GM21528 (cell line): ENCODE data around the gene SLC2A10.

Experiments used
- ATAC-seq: cut with Tn5 transposase; IDR thresholded peaks from one replicate; pipeline ENCODE4 v1.9.1; 2021; ENCODE audit warnings: mild to moderate bottlenecking, moderate library complexity; ENCODE audit not compliant: unreplicated experiment, low FRiP score

SLC2A10 gene

GRCh38 chr20:46724343-46724959, 15.0 kb downstream of the SLC2A10 start:
- no peak for ATAC-seq

GRCh38 chr20:46725186-46726165, 16.0 kb downstream of the SLC2A10 start:
- ATAC-seq = no peak

DNA sequence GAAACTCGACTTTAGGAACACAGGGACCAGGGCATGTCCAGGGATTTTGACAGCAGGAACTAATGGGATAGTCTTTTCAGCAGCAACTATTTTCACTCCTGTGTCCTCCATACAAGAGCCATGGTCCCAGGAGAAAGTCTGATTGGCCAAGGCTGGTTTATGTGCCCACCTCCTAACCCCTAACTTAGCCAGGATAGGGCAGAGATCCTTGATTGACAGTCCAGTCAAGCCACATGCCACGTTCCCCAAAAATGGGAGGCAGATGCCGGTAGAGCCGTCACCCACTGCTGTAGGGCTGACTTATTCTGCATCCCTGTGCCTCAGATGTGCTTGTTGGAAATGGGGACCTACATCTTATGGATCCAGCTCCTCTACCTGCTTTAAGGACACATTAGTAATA, 22.3 kb downstream of the SLC2A10 start:
- ATAC-seq = no peak

DNA sequence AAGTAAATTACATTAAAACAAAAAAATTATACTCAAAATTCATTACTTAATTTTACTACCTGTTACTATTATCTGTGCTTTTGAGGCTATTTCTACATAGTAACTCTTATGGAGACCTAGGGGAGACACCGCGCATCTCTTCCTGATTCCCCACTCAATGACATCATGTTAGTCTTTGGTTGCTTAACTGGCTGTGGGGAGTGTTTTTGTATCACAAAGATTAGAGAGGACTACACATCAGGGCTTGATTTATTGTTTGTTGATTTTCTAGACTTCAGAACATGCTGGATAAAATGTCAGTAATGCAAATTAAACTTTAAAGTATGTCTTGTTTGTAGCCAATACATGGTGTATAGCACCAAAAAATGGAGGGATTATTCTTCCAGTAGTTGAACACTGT, 26.0 kb downstream of the SLC2A10 start:
- ATAC-seq = no peak

DNA sequence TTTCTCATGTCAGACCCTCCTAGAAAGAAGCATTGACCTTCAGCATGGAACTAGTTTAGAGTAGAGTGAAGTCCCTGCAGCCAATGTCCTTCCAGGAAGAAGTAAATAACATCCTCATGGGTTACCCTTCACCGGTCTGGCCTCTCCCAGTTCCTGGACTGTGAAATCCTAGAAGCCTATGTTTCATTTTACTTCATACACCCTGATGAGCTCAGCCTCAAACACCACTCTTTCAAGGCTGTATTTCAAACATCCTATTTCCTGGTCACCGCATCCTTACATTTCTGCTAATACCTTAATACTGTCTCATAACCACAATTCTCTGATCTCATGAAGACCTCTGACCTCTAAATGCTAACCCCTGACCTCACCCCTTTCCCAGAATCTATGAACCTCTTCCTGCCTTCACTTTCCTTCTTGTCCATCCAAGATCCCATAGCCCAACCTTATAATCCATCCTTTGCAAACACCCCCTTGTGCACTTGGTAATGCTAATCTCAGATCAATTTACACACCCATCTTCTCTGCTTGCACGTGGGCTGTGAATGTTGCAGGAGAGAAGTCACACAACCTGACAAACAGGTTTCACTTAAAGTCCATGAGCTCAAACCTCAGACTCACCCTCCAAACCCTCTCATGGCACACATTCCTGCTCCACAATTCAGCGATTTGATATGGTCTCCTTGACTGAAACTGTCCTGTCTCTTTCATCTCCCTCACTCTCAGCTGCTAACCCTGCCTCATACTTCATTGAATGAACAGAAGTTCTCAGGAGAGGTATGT, 30.2 kb downstream of the SLC2A10 start:
- ATAC-seq = no peak

DNA sequence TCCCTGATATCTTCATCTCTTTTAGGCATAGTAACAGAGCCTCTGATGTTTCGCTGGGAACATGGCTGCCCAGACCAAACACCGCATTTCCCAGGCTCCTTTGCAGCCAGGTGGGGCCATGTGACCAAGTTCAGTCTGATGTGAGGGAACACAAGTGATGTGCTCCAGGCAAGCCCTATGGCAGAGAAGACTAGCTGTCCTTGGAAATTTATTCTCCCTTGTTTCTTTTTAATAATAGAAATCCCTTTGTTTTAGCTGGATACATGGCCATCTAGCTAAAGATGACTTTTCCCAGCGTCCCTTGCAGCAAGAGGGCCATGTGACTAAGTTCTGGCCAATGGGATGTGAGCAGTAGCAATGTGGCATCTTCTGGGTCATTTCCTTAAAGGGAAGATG, 30.8 kb downstream of the SLC2A10 start:
- no peak for ATAC-seq

DNA sequence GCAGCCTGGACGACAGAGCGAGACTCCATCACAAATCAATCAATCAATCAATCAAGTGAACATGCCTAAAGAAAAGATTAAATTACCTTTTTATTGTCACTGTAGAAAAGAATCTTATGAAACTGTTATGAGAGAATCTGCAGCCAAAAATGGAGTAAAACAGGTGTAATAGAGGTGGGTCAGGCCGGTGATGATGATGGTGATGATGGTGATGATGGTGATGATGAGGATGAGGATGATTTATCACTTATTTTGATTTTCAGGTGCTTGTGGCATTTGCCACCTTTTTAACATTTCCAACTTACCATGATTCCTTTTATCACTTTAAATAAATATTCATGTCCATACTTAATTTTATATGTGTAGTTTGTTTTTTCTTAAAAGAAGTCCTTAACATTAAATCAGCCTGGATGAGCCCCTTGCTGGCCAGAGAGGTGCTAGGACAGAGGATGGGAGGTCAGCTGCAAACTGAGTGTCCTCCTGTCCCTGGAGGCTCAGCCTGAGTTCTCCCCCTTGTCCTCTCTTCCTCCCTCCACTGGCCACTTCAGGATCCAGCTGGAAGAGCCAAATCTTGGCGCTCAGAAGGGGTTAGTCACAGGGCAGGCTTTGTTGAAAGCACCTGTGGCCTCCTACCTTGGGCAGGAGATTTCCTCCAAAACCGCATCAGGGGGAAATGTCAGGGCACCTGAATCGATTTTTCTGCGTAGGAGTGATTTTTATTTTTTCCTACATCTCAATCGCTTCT, 32.6 kb downstream of the SLC2A10 start:
- no peak for ATAC-seq

DNA sequence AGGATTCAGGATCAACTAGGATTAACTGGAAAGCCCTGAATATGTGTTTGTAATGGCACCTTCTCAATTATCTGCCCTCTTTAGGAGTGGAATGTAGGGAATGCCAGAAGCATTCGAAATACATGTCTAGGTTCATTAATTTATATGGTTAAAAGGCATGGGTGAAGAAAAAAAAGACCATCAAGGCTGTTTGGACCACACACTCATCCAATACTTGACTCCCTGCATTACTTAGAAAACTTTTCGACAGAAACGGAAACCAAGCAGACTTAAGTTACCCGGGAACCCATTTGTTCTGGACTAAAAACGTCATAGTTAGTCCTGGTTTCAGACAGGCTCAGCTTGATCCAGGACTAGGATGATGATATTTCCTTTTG, 33.2 kb downstream of the SLC2A10 start:
- ATAC-seq = no peak

- no peak for ATAC-seq
These were observed 33.6 kb downstream of the SLC2A10 start for GRCh38 chr20:46743088-46743487.

- no peak for ATAC-seq
These were observed 37.6 kb downstream of the SLC2A10 start for GRCh38 chr20:46746956-46747526.

GRCh38 chr20:46749147-46749546, 39.7 kb downstream of the SLC2A10 start:
- no peak for ATAC-seq

DNA sequence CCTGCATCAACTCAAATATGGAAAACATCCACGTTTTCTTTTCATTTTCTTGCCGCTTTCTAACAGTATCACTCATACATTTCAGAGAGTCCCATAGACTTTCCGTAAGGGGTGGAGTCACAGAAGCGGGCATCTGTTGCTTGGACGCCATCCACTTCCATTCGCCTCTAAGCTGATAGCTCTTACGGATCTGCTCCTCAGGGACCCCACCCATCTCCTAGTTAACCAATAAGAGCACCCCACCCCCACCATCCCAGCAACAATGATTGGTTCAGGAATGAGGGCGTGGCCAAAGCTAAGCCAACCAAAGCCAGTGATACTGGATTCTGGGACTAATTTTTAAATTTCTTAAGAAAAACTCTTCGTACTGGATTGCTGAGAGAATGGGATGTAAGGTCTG, 42.4 kb downstream of the SLC2A10 start:
- ATAC-seq = no peak

- no peak for ATAC-seq
These were observed 43.3 kb downstream of the SLC2A10 start for GRCh38 chr20:46752728-46753127.

DNA sequence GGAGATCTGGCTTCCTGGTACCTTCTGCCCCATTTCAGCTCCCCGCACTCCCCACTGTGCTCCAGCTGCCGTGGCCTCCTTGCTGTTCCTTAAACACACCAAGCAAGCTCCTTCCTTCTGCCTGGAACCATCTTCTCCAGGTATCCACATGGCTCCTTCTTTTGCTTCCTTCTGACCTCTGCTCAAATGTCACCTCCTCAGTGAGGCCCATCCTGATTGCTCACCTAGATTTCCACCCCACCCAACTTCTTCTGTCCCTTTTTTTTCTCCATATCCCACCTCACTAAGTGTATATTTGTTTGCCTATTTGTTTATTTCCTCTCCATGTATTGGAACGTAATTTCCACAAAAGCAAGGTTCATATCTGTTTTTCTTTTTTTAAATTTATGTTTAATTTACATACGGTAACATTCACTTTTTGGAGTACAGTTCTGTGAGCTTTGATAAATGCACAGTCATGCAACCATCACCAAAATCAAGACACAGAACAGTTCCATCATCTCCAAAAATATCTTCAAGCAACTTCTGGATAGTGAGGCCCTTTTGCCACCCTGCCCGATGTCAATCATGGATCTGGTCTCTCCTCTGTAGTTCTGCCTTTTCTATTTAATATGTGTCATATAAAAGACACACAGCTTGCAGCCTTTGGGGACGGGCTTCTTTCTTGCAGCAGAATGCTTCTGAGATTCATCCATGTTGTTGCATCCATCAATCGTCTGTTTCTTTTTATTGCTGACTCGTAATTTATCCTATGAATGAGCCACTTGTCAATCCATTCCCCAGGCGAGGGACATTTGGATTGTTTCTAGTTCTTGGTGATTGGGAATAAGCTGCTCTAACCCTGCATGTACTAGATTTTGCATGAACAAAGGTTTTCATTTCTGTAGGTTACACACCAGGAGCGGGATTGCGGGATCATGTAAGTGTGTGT, 46.3 kb downstream of the SLC2A10 start:
- ATAC-seq = no peak

GRCh38 chr20:46756419-46756818, 47.0 kb downstream of the SLC2A10 start:
- ATAC-seq = no peak

DNA sequence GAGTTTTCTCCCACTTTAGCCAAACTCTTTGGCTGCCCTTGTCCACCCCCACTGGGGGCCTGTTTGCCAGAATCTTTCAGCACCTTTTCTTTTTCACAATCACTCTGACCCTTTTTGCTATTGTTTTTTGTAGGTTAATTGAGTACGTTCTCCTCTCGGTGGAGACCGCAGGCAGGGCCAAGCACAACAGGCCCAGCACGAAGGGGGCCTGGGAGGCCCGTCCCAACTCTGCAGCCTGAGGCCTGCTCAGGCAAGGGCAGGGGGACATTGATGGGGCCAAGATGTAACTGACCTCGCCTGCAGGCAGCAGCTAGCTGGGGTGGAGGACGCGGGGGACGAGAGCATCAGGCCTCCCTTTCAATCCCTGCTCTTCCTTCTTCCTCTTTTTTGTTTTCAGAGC, 47.7 kb downstream of the SLC2A10 start:
- ATAC-seq = no peak

GRCh38 chr20:46757754-46758678, 48.6 kb downstream of the SLC2A10 start:
- no peak for ATAC-seq
